ENCODE measurements around the gene CNTNAP3B.
"Not testable (repeated sequence)": the region's sequence is repeated elsewhere in the genome, so short reads cannot be mapped to it uniquely, and the experiment has no call there.

The CNTNAP3B gene

DNA sequence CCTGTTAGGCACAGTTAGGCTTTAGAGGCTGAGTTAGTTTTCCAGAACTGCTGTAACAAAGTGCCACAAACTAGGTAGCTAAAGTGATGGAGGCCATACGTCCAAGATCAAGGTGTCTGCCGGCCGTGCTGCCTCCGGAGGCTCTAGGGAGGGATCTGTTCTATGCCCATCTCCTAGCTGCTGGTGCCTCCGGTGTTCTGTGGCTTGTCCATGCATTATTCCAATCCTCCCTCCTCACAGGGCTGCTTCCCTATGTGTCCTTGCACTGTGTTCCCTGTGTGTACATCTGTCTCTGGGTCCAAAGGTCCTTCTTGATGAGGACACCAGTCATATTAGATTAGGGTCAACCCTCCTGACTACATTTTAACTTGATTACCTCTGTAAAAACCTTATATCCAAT, 54.4 kb downstream of the CNTNAP3B start:
- not testable (repeated sequence) for H3K27ac ChIP-seq (ENCODE audit: low read length, poor library complexity, severe bottlenecking); H2BK5ac ChIP-seq (ENCODE audit: low read depth, low read length, poor library complexity, severe bottlenecking); H3K4me3 ChIP-seq (ENCODE audit: insufficient read depth in 1 of 2, low read depth in 1 of 2, low read length in 2 of 2); H4K8ac ChIP-seq (ENCODE audit: low read length); H2BK15ac ChIP-seq (ENCODE audit: low read depth, poor library complexity, severe bottlenecking); H2AK5ac ChIP-seq (ENCODE audit: low read length, severe bottlenecking); H2AFZ ChIP-seq (ENCODE audit: low read depth, low read length); H3K79me1 ChIP-seq (replicated peaks; ENCODE audit: low read length, poor library complexity, severe bottlenecking); DNase-seq; H2BK120ac ChIP-seq (ENCODE audit: low read depth, low read length); H3K14ac ChIP-seq (ENCODE audit: low read length in 2 of 2); H3K23ac ChIP-seq (ENCODE audit: low read length in 2 of 2); H2BK12ac ChIP-seq (ENCODE audit: low read length in 2 of 2); H3K27me3 ChIP-seq (ENCODE audit: control insufficient read depth in 1 of 2, insufficient read depth in 1 of 2, low read length in 2 of 2); H3K4ac ChIP-seq (ENCODE audit: low read depth in 1 of 2, low read length in 2 of 2); H3K9ac ChIP-seq (ENCODE audit: low read length); H3K36me3 ChIP-seq (ENCODE audit: control insufficient read depth in 1 of 2, insufficient read depth in 2 of 2, low read depth in 1 of 2, low read length in 2 of 2); H3K9me3 ChIP-seq (ENCODE audit: control insufficient read depth, low read length); H4K91ac ChIP-seq (ENCODE audit: low read length); H3K4me2 ChIP-seq (ENCODE audit: low read length, poor library complexity, severe bottlenecking); H3K4me1 ChIP-seq (ENCODE audit: control insufficient read depth, insufficient read depth, low read depth, low read length); H3K18ac ChIP-seq (ENCODE audit: low read depth in 1 of 2, low read length in 2 of 2)
- no CpG with 5 or more reads among the region's 5 CpGs for WGBS

DNA sequence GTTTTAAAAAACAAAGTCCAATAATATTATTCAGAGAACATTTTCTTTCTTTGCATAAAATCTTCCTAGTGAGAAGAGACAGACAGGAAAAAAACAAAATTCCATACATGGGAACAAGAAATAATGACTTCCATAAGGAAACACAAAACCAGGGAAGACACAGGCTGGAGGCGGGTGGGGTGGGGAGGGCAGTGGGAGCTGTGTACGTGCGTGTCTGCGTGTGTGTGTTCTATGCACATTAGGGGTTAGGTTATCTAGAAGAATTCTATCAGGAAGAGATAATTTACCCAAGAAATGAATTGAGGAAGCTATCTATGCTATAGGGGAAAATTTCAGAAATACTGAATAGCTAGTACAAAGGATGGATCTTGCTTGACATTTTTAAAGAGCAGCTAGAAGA, 58.2 kb downstream of the CNTNAP3B start:
- not testable (repeated sequence) for H3K4me2 ChIP-seq (ENCODE audit: low read length, poor library complexity, severe bottlenecking); H3K23ac ChIP-seq (ENCODE audit: low read length in 2 of 2); H3K4me1 ChIP-seq (ENCODE audit: control insufficient read depth, insufficient read depth, low read depth, low read length); DNase-seq; H3K9ac ChIP-seq (ENCODE audit: low read length); H3K4me3 ChIP-seq (ENCODE audit: insufficient read depth in 1 of 2, low read depth in 1 of 2, low read length in 2 of 2); H3K27me3 ChIP-seq (ENCODE audit: control insufficient read depth in 1 of 2, insufficient read depth in 1 of 2, low read length in 2 of 2); H3K14ac ChIP-seq (ENCODE audit: low read length in 2 of 2); H3K36me3 ChIP-seq (ENCODE audit: control insufficient read depth in 1 of 2, insufficient read depth in 2 of 2, low read depth in 1 of 2, low read length in 2 of 2); H3K9me3 ChIP-seq (ENCODE audit: control insufficient read depth, low read length); H4K8ac ChIP-seq (ENCODE audit: low read length); H2BK120ac ChIP-seq (ENCODE audit: low read depth, low read length); H2AK5ac ChIP-seq (ENCODE audit: low read length, severe bottlenecking); H3K27ac ChIP-seq (ENCODE audit: low read length, poor library complexity, severe bottlenecking); H2BK15ac ChIP-seq (ENCODE audit: low read depth, poor library complexity, severe bottlenecking); H4K91ac ChIP-seq (ENCODE audit: low read length); H3K18ac ChIP-seq (ENCODE audit: low read depth in 1 of 2, low read length in 2 of 2); H3K4ac ChIP-seq (ENCODE audit: low read depth in 1 of 2, low read length in 2 of 2); H3K79me1 ChIP-seq (replicated peaks; ENCODE audit: low read length, poor library complexity, severe bottlenecking); H2BK5ac ChIP-seq (ENCODE audit: low read depth, low read length, poor library complexity, severe bottlenecking); H2AFZ ChIP-seq (ENCODE audit: low read depth, low read length); H2BK12ac ChIP-seq (ENCODE audit: low read length in 2 of 2)
- WGBS = no CpG with 5 or more reads among the region's 4 CpGs

DNA sequence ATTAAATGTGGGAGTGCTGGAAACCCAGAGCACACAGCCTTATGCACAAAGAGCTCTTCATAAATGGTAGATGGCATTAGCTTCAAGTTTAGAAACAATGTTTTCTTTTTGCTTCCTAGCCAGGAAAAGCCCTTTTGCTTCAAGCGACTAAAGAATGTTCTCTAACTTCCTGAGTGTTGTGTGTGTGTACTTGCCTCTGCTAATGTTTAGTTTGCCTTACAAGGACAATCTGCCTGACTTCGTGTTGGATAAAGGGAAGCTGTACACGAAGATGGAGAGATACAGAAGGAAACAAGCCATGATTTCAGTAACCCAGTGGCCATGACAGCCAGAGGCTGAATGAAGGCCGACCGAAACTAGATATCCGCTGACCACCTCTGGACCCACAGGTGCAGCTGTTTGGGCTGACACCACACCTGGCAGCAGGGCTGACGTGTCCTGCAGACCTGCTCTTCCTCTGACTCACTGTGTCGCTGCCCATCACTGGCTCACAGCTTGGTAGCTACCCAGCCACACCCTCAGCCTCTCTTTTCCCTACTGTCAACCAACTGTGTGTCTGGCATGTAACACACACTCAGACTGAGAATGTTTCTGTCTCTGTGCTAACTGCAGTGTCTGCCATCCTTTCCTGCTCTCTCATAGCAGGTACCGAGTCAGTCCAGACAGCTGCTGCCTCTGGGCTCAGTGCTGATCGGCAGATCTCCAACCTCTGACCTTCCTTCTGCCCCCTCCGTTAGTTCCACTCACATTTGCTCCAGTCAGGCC, 59.0 kb downstream of the CNTNAP3B start:
- not testable (repeated sequence) for H2BK5ac ChIP-seq (ENCODE audit: low read depth, low read length, poor library complexity, severe bottlenecking); H3K4ac ChIP-seq (ENCODE audit: low read depth in 1 of 2, low read length in 2 of 2); H3K36me3 ChIP-seq (ENCODE audit: control insufficient read depth in 1 of 2, insufficient read depth in 2 of 2, low read depth in 1 of 2, low read length in 2 of 2)

DNA sequence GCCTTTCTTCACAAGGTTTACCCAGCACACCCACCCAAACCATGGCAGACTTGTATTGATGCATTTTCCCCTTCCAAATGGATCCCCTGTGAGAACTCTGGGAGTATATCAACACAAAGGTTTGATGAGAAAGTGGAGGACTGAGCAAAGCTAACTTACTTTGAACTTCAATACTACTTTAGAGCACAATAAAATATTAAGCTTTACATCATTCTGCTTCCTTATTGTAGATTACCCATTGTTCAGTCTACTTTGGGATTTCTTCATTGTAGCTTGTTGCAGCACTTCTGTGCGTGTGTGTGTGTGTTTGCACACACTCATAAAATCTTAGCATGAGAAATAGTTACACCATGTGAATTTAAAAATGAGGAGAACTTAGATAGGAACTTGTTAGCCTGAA, 75.4 kb downstream of the CNTNAP3B start:
- not testable (repeated sequence) for H2BK5ac ChIP-seq (ENCODE audit: low read depth, low read length, poor library complexity, severe bottlenecking); H2BK15ac ChIP-seq (ENCODE audit: low read depth, poor library complexity, severe bottlenecking); H3K14ac ChIP-seq (ENCODE audit: low read length in 2 of 2); H2AK5ac ChIP-seq (ENCODE audit: low read length, severe bottlenecking); H4K91ac ChIP-seq (ENCODE audit: low read length); H3K9me3 ChIP-seq (ENCODE audit: control insufficient read depth, low read length); DNase-seq; H3K4ac ChIP-seq (ENCODE audit: low read depth in 1 of 2, low read length in 2 of 2); H3K4me1 ChIP-seq (ENCODE audit: control insufficient read depth, insufficient read depth, low read depth, low read length); H2AFZ ChIP-seq (ENCODE audit: low read depth, low read length); H3K4me3 ChIP-seq (ENCODE audit: insufficient read depth in 1 of 2, low read depth in 1 of 2, low read length in 2 of 2); H2BK12ac ChIP-seq (ENCODE audit: low read length in 2 of 2); H3K36me3 ChIP-seq (ENCODE audit: control insufficient read depth in 1 of 2, insufficient read depth in 2 of 2, low read depth in 1 of 2, low read length in 2 of 2); H3K79me1 ChIP-seq (replicated peaks; ENCODE audit: low read length, poor library complexity, severe bottlenecking); H3K4me2 ChIP-seq (ENCODE audit: low read length, poor library complexity, severe bottlenecking); H3K27ac ChIP-seq (ENCODE audit: low read length, poor library complexity, severe bottlenecking); H2BK120ac ChIP-seq (ENCODE audit: low read depth, low read length); H3K18ac ChIP-seq (ENCODE audit: low read depth in 1 of 2, low read length in 2 of 2); H3K23ac ChIP-seq (ENCODE audit: low read length in 2 of 2); H3K9ac ChIP-seq (ENCODE audit: low read length); H4K8ac ChIP-seq (ENCODE audit: low read length); H3K27me3 ChIP-seq (ENCODE audit: control insufficient read depth in 1 of 2, insufficient read depth in 1 of 2, low read length in 2 of 2)
- WGBS = no CpG with 5 or more reads among the region's 1 CpG

More for the DNA sequence above, 59.0 kb downstream of the CNTNAP3B start:
- not testable (repeated sequence) for H3K14ac ChIP-seq (ENCODE audit: low read length in 2 of 2); DNase-seq; H2BK15ac ChIP-seq (ENCODE audit: low read depth, poor library complexity, severe bottlenecking); H3K4me3 ChIP-seq (ENCODE audit: insufficient read depth in 1 of 2, low read depth in 1 of 2, low read length in 2 of 2); H3K27ac ChIP-seq (ENCODE audit: low read length, poor library complexity, severe bottlenecking); H2BK12ac ChIP-seq (ENCODE audit: low read length in 2 of 2); H3K18ac ChIP-seq (ENCODE audit: low read depth in 1 of 2, low read length in 2 of 2); H2AFZ ChIP-seq (ENCODE audit: low read depth, low read length); H2BK120ac ChIP-seq (ENCODE audit: low read depth, low read length); H3K79me1 ChIP-seq (replicated peaks; ENCODE audit: low read length, poor library complexity, severe bottlenecking); H3K4me2 ChIP-seq (ENCODE audit: low read length, poor library complexity, severe bottlenecking); H3K23ac ChIP-seq (ENCODE audit: low read length in 2 of 2); H3K27me3 ChIP-seq (ENCODE audit: control insufficient read depth in 1 of 2, insufficient read depth in 1 of 2, low read length in 2 of 2); H2AK5ac ChIP-seq (ENCODE audit: low read length, severe bottlenecking); H4K91ac ChIP-seq (ENCODE audit: low read length); H4K8ac ChIP-seq (ENCODE audit: low read length); H3K4me1 ChIP-seq (ENCODE audit: control insufficient read depth, insufficient read depth, low read depth, low read length); H3K9me3 ChIP-seq (ENCODE audit: control insufficient read depth, low read length); H3K9ac ChIP-seq (ENCODE audit: low read length)
- WGBS = no CpG with 5 or more reads among the region's 11 CpGs
